Fibroblast of lung (primary cell): ENCODE data around the gene ARSH. TPM values are rescaled to one million over a fixed set of nuclear protein-coding genes. Genes with fewer than 3 reads are reported as not detected.
"Not testable (repeated sequence)": the region's sequence is repeated elsewhere in the genome, so short reads cannot be mapped to it uniquely, and the experiment has no call there.

Source experiments
- DNase-seq, 2 donors: peaks; one replicate each; pipeline versions ENCODE4 v3.0.0 to v3.0.0-alpha.2; 2010; ENCODE audit warnings: low read depth in 2 of 2
- H2AFZ ChIP-seq: 2 replicates; pipeline ENCODE4 v1.5.1; 2012; ENCODE audit warnings: low read length, control low read depth, inconsistent platforms
- H3K27ac ChIP-seq: 2 replicates; pipeline ENCODE4 v1.5.1; 2011; ENCODE audit warnings: low read length, control low read depth; ENCODE audit not compliant: insufficient read depth
- H3K27me3 ChIP-seq: 2 replicates; pipeline ENCODE4 v1.5.1; 2011; ENCODE audit warnings: mild to moderate bottlenecking, low read length; ENCODE audit not compliant: control insufficient read depth, insufficient read depth
- H3K36me3 ChIP-seq: 2 replicates; pipeline ENCODE4 v1.5.1; 2011; ENCODE audit warnings: low read length; ENCODE audit not compliant: control insufficient read depth, insufficient read depth
- H3K4me1 ChIP-seq: 2 replicates; pipeline ENCODE4 v1.5.1; 2011; ENCODE audit warnings: low read length; ENCODE audit not compliant: control insufficient read depth, insufficient read depth; ENCODE audit errors: extremely low read depth
- H3K4me2 ChIP-seq: 2 replicates; pipeline ENCODE4 v1.5.1; 2011; ENCODE audit warnings: low read length, control low read depth; ENCODE audit not compliant: insufficient read depth; ENCODE audit errors: extremely low read depth
- H3K4me3 ChIP-seq, 4 experiments: fragments of 200-600 bp in 1 of 4; sonication (generic) in 1 of 4; replicated peaks in 1 of 4; 2 replicates each; pipeline ENCODE4 v1.5.1; 2011 to 2016; ENCODE audit warnings: low read length in 4 of 4, low read depth in 3 of 4, mild to moderate bottlenecking in 3 of 4, control low read depth in 2 of 4, inconsistent platforms in 1 of 4, mixed read lengths in 1 of 4; ENCODE audit not compliant: insufficient read depth in 1 of 4; ENCODE audit errors: control extremely low read depth in 1 of 4
- H3K79me2 ChIP-seq: 2 replicates; pipeline ENCODE4 v1.5.1; 2012; ENCODE audit warnings: mild to moderate bottlenecking, low read length, inconsistent platforms; ENCODE audit not compliant: control insufficient read depth, insufficient read depth
- H3K9ac ChIP-seq: 2 replicates; pipeline ENCODE4 v1.5.1; 2011; ENCODE audit warnings: mild to moderate bottlenecking, low read length, control low read depth; ENCODE audit not compliant: insufficient read depth
- H3K9me3 ChIP-seq: 2 replicates; pipeline ENCODE4 v1.5.1; 2012; ENCODE audit warnings: low read depth, low read length; ENCODE audit not compliant: control insufficient read depth, insufficient read depth
- H4K20me1 ChIP-seq: 2 replicates; pipeline ENCODE4 v1.5.1; 2011; ENCODE audit warnings: low read length; ENCODE audit not compliant: control insufficient read depth, insufficient read depth; ENCODE audit errors: extremely low read depth
- EZH2 ChIP-seq: IDR thresholded peaks from 2 replicates; pipeline ENCODE4 v1.5.1; 2012; ENCODE audit warnings: low read length, control low read depth, mild to moderate bottlenecking; ENCODE audit errors: missing control alignments
- polyA plus RNA-seq, 2 donors: library from polyadenylated mRNA; depleted of rRNA in 1 of 2; stranded (reverse) in 1 of 2; unstranded in 1 of 2; fragments of >200 nt; gene quantifications; 2 replicates each; pipeline ENCODE4 v1.2.1, GENCODE V29; 2011 to 2012; ENCODE audit warnings: missing spikeins in 1 of 2
- total RNA-seq: library from RNA; depleted of rRNA; stranded (reverse); fragments of >200 nt; gene quantifications from 2 replicates; pipeline ENCODE4 v1.2.1, GENCODE V29; 2014
- TF ChIP-seq, protein P1 (sequence below), 2 donors: IDR thresholded peaks in 1 of 2; conservative IDR thresholded peaks in 1 of 2; 1 replicate in 1 of 2; 2 replicates in 1 of 2; pipeline ENCODE4 v1.5.1; 2011 to 2012; ENCODE audit warnings: low read length in 2 of 2, control low read depth in 1 of 2, inconsistent platforms in 1 of 2, low read depth in 1 of 2, mild to moderate bottlenecking in 1 of 2

ARSH gene
- total and polyA plus RNA-seq, 2 donors (not counting 1 experiment from before 2014, with no cell fraction given), result not detected

DNA sequence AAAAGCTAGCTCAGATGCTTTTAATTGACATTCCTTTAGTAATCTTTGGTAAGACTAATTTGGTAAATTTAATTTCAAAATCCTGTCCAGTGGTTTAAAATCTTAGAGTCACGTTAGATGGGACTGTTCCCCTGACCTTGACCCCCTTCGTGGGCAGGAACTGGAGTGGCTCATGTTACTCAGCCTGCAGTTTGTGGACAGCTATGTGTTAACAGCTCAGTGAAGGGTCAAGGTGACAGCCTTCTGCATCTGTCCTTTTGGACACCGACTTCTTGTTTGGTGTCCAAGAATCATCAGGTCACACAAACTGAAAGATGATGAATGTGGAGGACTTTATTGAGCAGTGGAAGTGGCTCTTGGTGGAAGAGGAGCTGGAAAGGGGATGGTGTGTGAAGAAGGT lies 37.9 kb downstream of the ARSH start:
- DNase-seq, result no peak
- Histone ChIP-seq H3K27me3 (no peaks in the 10 kb centered on the region), H3K4me2 (no peak overlapping the region)

DNA sequence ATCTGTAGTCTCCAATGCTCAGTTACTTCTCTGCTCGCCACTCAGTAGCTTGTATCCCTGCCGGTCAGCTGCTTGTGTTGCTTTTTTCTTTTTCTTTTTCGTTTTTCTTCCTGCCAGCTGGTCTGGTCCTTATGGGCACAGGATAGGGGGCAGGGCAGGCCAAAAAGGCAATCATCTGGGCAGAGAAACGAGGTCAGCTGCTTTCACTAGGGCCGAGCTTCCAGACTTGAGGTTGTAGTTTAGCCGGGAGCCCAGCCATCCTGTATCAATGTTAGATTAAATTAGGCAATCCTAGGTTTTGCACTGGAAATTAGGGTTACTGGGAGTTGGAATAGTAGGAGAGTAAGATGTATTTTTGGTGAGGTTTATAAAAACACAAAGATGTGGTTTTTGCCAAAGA lies 38.3 kb downstream of the ARSH start:
- Histone ChIP-seq H4K20me1 (no peaks in the 10 kb centered on the region), H3K9me3 (no peaks in the 10 kb centered on the region), H3K4me3 (no peak overlapping the region), H3K36me3 (no peaks in the 10 kb centered on the region), H3K79me2 (no peaks in the 10 kb centered on the region), H3K27ac (no peak overlapping the region), H2AFZ (no peak overlapping the region), H3K9ac (no peak overlapping the region), H3K4me2 (no peak overlapping the region), H3K4me1 (no peaks in the 10 kb centered on the region), H3K27me3 (no peaks in the 10 kb centered on the region)
- no peak for DNase-seq
- no peak for TF ChIP-seq EZH2
- TF ChIP-seq, protein P1, sequence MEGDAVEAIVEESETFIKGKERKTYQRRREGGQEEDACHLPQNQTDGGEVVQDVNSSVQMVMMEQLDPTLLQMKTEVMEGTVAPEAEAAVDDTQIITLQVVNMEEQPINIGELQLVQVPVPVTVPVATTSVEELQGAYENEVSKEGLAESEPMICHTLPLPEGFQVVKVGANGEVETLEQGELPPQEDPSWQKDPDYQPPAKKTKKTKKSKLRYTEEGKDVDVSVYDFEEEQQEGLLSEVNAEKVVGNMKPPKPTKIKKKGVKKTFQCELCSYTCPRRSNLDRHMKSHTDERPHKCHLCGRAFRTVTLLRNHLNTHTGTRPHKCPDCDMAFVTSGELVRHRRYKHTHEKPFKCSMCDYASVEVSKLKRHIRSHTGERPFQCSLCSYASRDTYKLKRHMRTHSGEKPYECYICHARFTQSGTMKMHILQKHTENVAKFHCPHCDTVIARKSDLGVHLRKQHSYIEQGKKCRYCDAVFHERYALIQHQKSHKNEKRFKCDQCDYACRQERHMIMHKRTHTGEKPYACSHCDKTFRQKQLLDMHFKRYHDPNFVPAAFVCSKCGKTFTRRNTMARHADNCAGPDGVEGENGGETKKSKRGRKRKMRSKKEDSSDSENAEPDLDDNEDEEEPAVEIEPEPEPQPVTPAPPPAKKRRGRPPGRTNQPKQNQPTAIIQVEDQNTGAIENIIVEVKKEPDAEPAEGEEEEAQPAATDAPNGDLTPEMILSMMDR (conservative IDR thresholded peaks at IDR 0.05 in 1 of 2, IDR thresholded peaks at IDR 0.05 in 1 of 2; ENCODE audit: low read depth in 1 of 2, low read length in 2 of 2), result no peak

More for the DNA sequence above, 37.9 kb downstream of the ARSH start:
- Histone ChIP-seq H2AFZ (no peak overlapping the region), H3K9me3 (no peaks in the 10 kb centered on the region), H3K4me3 (no peak overlapping the region), H3K9ac (no peak overlapping the region), H3K4me1 (no peaks in the 10 kb centered on the region), H3K79me2 (no peaks in the 10 kb centered on the region), H3K36me3 (no peaks in the 10 kb centered on the region), H4K20me1 (no peaks in the 10 kb centered on the region), H3K27ac (no peak overlapping the region)
- TF ChIP-seq, protein P1 (conservative IDR thresholded peaks at IDR 0.05 in 1 of 2, IDR thresholded peaks at IDR 0.05 in 1 of 2; ENCODE audit: low read depth in 1 of 2, low read length in 2 of 2), result no peak
- TF ChIP-seq EZH2, result no peak

DNA sequence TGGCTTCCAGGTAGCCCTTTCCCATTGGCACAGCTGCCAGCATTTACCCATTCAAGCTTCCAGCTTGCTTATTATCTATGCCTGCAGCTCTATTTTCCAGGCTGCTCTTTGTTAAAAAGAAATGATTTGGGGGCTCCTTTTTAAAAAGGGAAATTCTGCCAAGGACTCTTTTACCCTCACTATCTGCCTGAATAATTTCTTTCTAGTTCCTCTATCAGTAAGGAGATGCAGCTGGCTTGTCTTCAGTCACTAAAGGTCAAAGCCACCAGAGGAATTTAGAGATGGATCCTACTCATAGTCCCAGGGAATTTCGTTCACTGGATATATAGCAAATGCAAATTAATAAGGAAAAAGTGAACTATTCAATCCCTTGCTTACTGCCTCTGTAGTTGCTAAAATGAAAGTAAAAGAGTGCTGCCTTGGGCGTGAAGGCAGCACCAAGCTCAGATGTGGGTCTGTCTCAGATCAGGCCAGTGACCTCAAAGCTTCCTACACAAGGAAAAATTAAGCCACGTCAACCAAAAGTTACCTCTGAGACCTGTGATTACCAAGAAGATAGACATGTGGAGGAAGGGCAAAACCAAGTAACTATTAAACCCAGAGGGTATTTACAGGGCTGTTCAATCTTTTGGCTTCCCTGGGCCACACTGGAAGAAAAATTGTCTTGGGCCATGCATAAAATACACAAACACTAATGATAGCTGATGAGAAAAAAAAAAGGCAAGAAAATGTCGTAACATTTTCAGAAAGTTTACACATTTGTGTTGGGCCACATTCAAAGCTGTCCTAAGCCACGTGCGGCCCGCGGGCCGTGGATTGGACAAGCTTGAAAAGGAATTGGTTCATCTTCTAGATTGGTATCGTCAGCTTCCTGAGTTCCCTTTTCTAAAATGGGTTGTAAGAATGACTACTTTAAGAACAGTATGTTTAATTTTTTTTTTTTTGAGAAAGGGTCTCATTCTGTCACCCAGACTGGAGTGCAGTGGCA lies 40.2 kb downstream of the ARSH start:
- no peak for DNase-seq
- Histone ChIP-seq H4K20me1 (no peaks in the 10 kb centered on the region), H3K27me3 (no peaks in the 10 kb centered on the region), H3K79me2 (no peaks in the 10 kb centered on the region), H3K9ac (no peak overlapping the region), H2AFZ (no peak overlapping the region), H3K36me3 (no peaks in the 10 kb centered on the region), H3K4me1 (no peaks in the 10 kb centered on the region), H3K9me3 (no peaks in the 10 kb centered on the region), H3K4me3 (no peak overlapping the region), H3K4me2 (no peak overlapping the region), H3K27ac (no peak overlapping the region)
- TF ChIP-seq EZH2, result no peak
- TF ChIP-seq, protein P1 (conservative IDR thresholded peaks at IDR 0.05 in 1 of 2, IDR thresholded peaks at IDR 0.05 in 1 of 2; ENCODE audit: low read depth in 1 of 2, low read length in 2 of 2), result no peak

DNA sequence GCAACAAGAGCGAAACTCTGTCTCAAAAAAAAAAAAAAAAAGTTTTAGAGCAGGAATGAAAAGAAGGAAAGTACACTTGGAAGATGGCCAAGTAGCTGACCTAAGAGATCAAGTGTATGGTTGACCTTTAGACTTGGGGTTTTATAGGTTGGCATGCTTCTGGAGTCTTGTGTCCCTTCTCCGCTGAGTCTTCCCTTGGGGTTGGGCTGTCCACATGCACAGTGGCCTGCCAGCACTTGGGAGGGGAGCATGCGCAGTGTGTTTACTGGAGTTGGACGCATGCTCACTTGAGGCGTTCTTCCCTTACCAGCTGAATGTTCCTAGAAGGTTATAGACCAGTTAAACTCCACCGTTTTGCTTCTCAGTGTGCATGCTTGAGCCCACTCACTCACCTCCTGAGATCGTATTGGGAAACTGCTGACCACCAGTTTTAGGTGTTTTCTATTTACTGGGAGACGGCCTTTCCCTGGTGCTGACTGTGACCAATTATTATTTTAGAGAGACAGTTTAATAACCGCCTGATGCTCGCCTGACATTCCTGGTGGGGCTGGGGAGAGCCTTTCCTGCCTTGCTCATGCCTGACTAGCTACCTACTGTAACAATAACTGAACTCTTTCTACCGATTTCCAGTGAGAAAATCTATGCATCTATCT lies 44.3 kb downstream of the ARSH start:
- DNase-seq, H3K27ac ChIP-seq, H3K9ac ChIP-seq, H3K4me3 ChIP-seq, H4K20me1 ChIP-seq, H3K79me2 ChIP-seq, H3K27me3 ChIP-seq, H3K4me1 ChIP-seq, H3K36me3 ChIP-seq, H3K9me3 ChIP-seq, H2AFZ ChIP-seq, H3K4me2 ChIP-seq: not testable (repeated sequence)
